A549 (cell line): Measurements from ENCODE around the gene DNAAF2. TPM values are rescaled to one million over a fixed set of nuclear protein-coding genes. Genes with fewer than 3 reads are reported as not detected.

Experiments used
- BHLHE40 ChIP-seq: IDR thresholded peaks from 2 replicates; pipeline ENCODE4 v1.6.1; 2012; ENCODE audit warnings: low read depth, low read length, inconsistent platforms
- CEBPB ChIP-seq, 2 experiments: fragments of >200 bp in 1 of 2; sonication (Bioruptor Twin) in 1 of 2; formaldehyde crosslinking in 1 of 2; IDR thresholded peaks; 2 replicates each; pipeline ENCODE4 v1.6.1; 2012 to 2016
- CHD2 ChIP-seq: fragments of 150-350 bp; IDR thresholded peaks from 2 replicates; pipeline ENCODE4 v1.6.1; 2014; ENCODE audit warnings: low read length; ENCODE audit not compliant: partially characterized antibody
- CHD4 ChIP-seq: fragments of 200-600 bp; sonication (generic); IDR thresholded peaks from 2 replicates; pipeline ENCODE4 v1.6.1; 2016; ENCODE audit warnings: antibody characterized with exemption, mild to moderate bottlenecking, borderline replicate concordance
- EP300 ChIP-seq, 2 experiments: fragments of >200 bp; sonication (Bioruptor Twin); formaldehyde crosslinking; IDR thresholded peaks; 2 replicates in 1 of 2; 3 replicates in 1 of 2; pipeline ENCODE4 v1.6.1; 2016 to 2017
- FOSB ChIP-seq: fragments of 250-450 bp; sonication (Bioruptor Pico); IDR thresholded peaks from 2 replicates; pipeline ENCODE4 v1.5.0; 2020; ENCODE audit warnings: mild to moderate bottlenecking, moderate library complexity
- FOSL2 ChIP-seq, 2 experiments: fragments of 450-650 bp in 1 of 2; fragments of >200 bp in 1 of 2; sonication (Bioruptor Twin) in 1 of 2; formaldehyde crosslinking; IDR thresholded peaks; 2 replicates each; pipeline versions ENCODE4 v1.5.0 to v1.6.1; 2016 to 2020; ENCODE audit warnings: mild to moderate bottlenecking in 1 of 2, moderate library complexity in 1 of 2
- HEYL ChIP-seq: fragments of 250-450 bp; sonication (Bioruptor Pico); IDR thresholded peaks from 2 replicates; pipeline ENCODE4 v1.8.0; 2021; ENCODE audit warnings: mild to moderate bottlenecking, moderate library complexity
- HOXB13 ChIP-seq: fragments of 250-450 bp; sonication (Bioruptor Pico); IDR thresholded peaks from 2 replicates; pipeline ENCODE4 v1.5.0; 2020; ENCODE audit warnings: low read depth, mild to moderate bottlenecking, moderate library complexity
- HOXB5 ChIP-seq: fragments of 250-450 bp; sonication (Bioruptor Pico); IDR thresholded peaks from 2 replicates; pipeline ENCODE4 v1.5.0; 2020; ENCODE audit warnings: mild to moderate bottlenecking, moderate library complexity
- JUN ChIP-seq, 2 experiments: fragments of >200 bp; sonication (Bioruptor Twin); formaldehyde crosslinking; IDR thresholded peaks; 2 replicates in 1 of 2; 3 replicates in 1 of 2; pipeline ENCODE4 v1.6.1; 2016 to 2017
- JUNB ChIP-seq: fragments of >200 bp; sonication (Bioruptor Twin); formaldehyde crosslinking; IDR thresholded peaks from 2 replicates; pipeline ENCODE4 v1.6.1; 2016
- MAFK ChIP-seq: fragments of 450-650 bp; IDR thresholded peaks from 2 replicates; pipeline ENCODE4 v1.6.1; 2014; ENCODE audit not compliant: partially characterized antibody
- MAZ ChIP-seq: fragments of 150-350 bp; IDR thresholded peaks from 2 replicates; pipeline ENCODE4 v1.6.1; 2014; ENCODE audit warnings: antibody characterized with exemption, low read depth, low read length, borderline replicate concordance
- NFE2L2 ChIP-seq: fragments of 150-350 bp; conservative IDR thresholded peaks from 2 replicates; pipeline ENCODE4 v1.6.1; 2014; ENCODE audit warnings: low read length
- NPAS2 ChIP-seq: fragments of 250-450 bp; sonication (Bioruptor Pico); IDR thresholded peaks from 2 replicates; pipeline ENCODE4 v1.8.0; 2022; ENCODE audit warnings: mild to moderate bottlenecking, moderate library complexity, borderline replicate concordance
- NR3C1 ChIP-seq: fragments of >200 bp; sonication (Bioruptor Twin); formaldehyde crosslinking; IDR thresholded peaks from 3 replicates; pipeline ENCODE4 v1.6.1; 2017
- PHF8 ChIP-seq: fragments of 200-600 bp; sonication (generic); IDR thresholded peaks from 2 replicates; pipeline ENCODE4 v1.6.1; 2016; ENCODE audit warnings: low read depth, mild to moderate bottlenecking, antibody characterized with exemption, moderate library complexity, borderline replicate concordance
- POLR2AphosphoS2 ChIP-seq: conservative IDR thresholded peaks from 2 replicates; pipeline ENCODE4 v1.6.1; 2012; ENCODE audit warnings: low read length, improper control_type of control experiment, inconsistent platforms
- RAD21 ChIP-seq, 2 experiments: fragments of >200 bp in 1 of 2; sonication (Bioruptor Twin) in 1 of 2; formaldehyde crosslinking in 1 of 2; IDR thresholded peaks in 1 of 2; conservative IDR thresholded peaks in 1 of 2; 2 replicates in 1 of 2; 3 replicates in 1 of 2; pipeline ENCODE4 v1.6.1; 2012 to 2018; ENCODE audit warnings: inconsistent platforms in 1 of 2
- RCOR1 ChIP-seq: fragments of 150-350 bp; IDR thresholded peaks from 2 replicates; pipeline ENCODE4 v1.6.1; 2014; ENCODE audit warnings: antibody characterized with exemption, low read length, low read depth
- ZFP36 ChIP-seq: fragments of 450-650 bp; IDR thresholded peaks from 2 replicates; pipeline ENCODE4 v1.6.1; 2014; ENCODE audit warnings: borderline replicate concordance; ENCODE audit not compliant: partially characterized antibody
- polyA plus RNA-seq, 4 experiments: library from polyadenylated mRNA; depleted of rRNA in 3 of 4; stranded (reverse); fragments of >200 nt; fragmentation: RNase III in 1 of 4; extraction: RNeasy Plus Mini Kit Qiagen cat#74134 plus additional on column Dnase treatment in 1 of 4; gene quantifications; 2 replicates in 3 of 4; 3 replicates in 1 of 4; pipeline ENCODE4 v1.2.3, GENCODE V29; 2011 to 2017
- TF ChIP-seq, protein P1 (sequence below): fragments of 250-450 bp; sonication (Bioruptor Pico); IDR thresholded peaks from 2 replicates; pipeline ENCODE4 v1.5.0; 2021; ENCODE audit warnings: mild to moderate bottlenecking, moderate library complexity, borderline replicate concordance
- TF ChIP-seq, protein P2 (sequence below): IDR thresholded peaks from 2 replicates; pipeline ENCODE4 v1.6.1; 2012; ENCODE audit warnings: low read depth, borderline replicate concordance
- TF ChIP-seq, protein P3 (sequence below): fragments of >200 bp; sonication (Bioruptor Twin); formaldehyde crosslinking; IDR thresholded peaks from 3 replicates; pipeline ENCODE4 v1.5.1; 2016
- TF ChIP-seq, protein P4 (sequence below): IDR thresholded peaks from 2 replicates; pipeline ENCODE4 v1.6.1; 2012
- TF ChIP-seq, protein P5 (sequence below): IDR thresholded peaks from 2 replicates; pipeline ENCODE4 v1.6.1; 2012
- TF ChIP-seq, protein P6 (sequence below): fragments of >200 bp; sonication (Bioruptor Twin); formaldehyde crosslinking; IDR thresholded peaks from 2 replicates; pipeline ENCODE4 v1.6.1; 2016
- TF ChIP-seq, protein P7 (sequence below): fragments of 200-600 bp; sonication (generic); IDR thresholded peaks from 2 replicates; pipeline ENCODE4 v1.6.1; 2016; ENCODE audit warnings: antibody characterized with exemption, mild to moderate bottlenecking, moderate library complexity
- TF ChIP-seq, protein P8 (sequence below): fragments of >200 bp; sonication (Bioruptor Twin); formaldehyde crosslinking; IDR thresholded peaks from 3 replicates; pipeline ENCODE4 v1.6.1; 2016

The DNAAF2 gene
- polyA plus RNA-seq, 2 of the 4 experiments (the other 2 are of a cell fraction) = 12.1 to 14.1 TPM

DNA sequence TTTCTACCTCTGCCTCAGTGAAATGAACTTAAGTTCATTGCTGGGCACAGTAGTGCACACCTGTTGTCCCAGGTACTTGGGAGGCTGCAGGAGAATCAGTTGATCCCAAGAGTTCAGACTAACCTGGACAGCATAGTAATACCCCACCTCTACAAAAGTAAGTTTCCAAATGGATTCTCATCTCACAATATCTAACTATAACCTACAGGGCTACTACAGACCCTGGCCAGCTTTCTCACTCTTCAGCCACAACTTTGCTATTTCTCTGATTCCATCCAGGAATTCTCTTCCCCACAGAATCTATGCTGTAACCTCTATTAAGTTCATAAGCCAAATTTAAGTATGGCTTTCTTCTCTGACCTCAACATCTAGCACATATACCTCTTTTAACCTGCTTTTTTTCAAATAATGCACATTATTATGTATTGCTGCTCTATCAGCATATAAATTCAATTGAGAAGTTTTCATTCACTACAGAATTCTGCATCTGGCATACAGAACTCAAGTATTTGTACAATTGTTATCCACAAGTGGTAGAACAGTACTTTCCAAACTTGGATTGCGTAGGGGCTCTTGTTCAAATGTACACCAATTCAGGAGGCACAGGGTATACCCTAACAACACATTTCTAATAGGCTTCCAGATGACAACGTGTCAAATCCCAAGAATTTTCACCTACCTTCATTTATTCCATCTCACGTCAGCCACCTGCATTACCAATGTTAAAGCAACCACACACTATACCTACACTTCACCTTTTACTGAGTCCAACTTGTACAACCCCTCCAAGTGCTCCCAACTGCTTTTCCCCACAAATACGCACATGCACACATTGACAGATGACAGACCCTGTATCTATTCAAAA lies 52.7 kb downstream of the DNAAF2 start (continued):
- TF ChIP-seq, protein P1, sequence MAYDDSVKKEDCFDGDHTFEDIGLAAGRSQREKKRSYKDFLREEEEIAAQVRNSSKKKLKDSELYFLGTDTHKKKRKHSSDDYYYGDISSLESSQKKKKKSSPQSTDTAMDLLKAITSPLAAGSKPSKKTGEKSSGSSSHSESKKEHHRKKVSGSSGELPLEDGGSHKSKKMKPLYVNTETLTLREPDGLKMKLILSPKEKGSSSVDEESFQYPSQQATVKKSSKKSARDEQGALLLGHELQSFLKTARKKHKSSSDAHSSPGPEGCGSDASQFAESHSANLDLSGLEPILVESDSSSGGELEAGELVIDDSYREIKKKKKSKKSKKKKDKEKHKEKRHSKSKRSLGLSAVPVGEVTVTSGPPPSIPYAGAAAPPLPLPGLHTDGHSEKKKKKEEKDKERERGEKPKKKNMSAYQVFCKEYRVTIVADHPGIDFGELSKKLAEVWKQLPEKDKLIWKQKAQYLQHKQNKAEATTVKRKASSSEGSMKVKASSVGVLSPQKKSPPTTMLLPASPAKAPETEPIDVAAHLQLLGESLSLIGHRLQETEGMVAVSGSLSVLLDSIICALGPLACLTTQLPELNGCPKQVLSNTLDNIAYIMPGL = peak; percentile 42; the same call in 1 of the 2 replicates
- TF ChIP-seq MAZ = no peak
- no peak for TF ChIP-seq NR3C1
- TF ChIP-seq, protein P2, sequence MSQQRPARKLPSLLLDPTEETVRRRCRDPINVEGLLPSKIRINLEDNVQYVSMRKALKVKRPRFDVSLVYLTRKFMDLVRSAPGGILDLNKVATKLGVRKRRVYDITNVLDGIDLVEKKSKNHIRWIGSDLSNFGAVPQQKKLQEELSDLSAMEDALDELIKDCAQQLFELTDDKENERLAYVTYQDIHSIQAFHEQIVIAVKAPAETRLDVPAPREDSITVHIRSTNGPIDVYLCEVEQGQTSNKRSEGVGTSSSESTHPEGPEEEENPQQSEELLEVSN = no peak
- no peak for TF ChIP-seq CHD2
- TF ChIP-seq, protein P3, sequence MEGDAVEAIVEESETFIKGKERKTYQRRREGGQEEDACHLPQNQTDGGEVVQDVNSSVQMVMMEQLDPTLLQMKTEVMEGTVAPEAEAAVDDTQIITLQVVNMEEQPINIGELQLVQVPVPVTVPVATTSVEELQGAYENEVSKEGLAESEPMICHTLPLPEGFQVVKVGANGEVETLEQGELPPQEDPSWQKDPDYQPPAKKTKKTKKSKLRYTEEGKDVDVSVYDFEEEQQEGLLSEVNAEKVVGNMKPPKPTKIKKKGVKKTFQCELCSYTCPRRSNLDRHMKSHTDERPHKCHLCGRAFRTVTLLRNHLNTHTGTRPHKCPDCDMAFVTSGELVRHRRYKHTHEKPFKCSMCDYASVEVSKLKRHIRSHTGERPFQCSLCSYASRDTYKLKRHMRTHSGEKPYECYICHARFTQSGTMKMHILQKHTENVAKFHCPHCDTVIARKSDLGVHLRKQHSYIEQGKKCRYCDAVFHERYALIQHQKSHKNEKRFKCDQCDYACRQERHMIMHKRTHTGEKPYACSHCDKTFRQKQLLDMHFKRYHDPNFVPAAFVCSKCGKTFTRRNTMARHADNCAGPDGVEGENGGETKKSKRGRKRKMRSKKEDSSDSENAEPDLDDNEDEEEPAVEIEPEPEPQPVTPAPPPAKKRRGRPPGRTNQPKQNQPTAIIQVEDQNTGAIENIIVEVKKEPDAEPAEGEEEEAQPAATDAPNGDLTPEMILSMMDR = no peak
- TF ChIP-seq JUN (IDR thresholded peaks at IDR 0.05) = peak in 1 of 2 experiments; percentile 16; a peak in 2 of 5 replicates
- TF ChIP-seq HOXB13 (CRISPR knock-in tag) = no peak
- no peak for TF ChIP-seq MAFK
- no peak for TF ChIP-seq FOSL2 (IDR thresholded peaks at IDR 0.05)
- TF ChIP-seq FOSL2 (CRISPR knock-in tag; IDR thresholded peaks at IDR 0.05) = no peak
- no peak for TF ChIP-seq CHD4
- TF ChIP-seq, protein P4, sequence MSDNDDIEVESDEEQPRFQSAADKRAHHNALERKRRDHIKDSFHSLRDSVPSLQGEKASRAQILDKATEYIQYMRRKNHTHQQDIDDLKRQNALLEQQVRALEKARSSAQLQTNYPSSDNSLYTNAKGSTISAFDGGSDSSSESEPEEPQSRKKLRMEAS = no peak
- TF ChIP-seq BHLHE40 = no peak
- TF ChIP-seq CEBPB (IDR thresholded peaks at IDR 0.05) = no peak
- TF ChIP-seq NPAS2 (CRISPR knock-in tag) = no peak
- TF ChIP-seq, protein P5, sequence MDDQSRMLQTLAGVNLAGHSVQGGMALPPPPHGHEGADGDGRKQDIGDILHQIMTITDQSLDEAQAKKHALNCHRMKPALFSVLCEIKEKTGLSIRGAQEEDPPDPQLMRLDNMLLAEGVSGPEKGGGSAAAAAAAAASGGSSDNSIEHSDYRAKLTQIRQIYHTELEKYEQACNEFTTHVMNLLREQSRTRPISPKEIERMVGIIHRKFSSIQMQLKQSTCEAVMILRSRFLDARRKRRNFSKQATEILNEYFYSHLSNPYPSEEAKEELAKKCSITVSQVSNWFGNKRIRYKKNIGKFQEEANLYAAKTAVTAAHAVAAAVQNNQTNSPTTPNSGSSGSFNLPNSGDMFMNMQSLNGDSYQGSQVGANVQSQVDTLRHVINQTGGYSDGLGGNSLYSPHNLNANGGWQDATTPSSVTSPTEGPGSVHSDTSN = no peak
- peak; percentile 97 for TF ChIP-seq FOSB (CRISPR knock-in tag)
- TF ChIP-seq POLR2AphosphoS2 = peak; percentile 93; the same call in 1 of the 2 replicates
- no peak for TF ChIP-seq ZFP36
- TF ChIP-seq, protein P6, sequence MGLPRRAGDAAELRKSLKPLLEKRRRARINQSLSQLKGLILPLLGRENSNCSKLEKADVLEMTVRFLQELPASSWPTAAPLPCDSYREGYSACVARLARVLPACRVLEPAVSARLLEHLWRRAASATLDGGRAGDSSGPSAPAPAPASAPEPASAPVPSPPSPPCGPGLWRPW = no peak
- no peak for TF ChIP-seq RAD21 (conservative IDR thresholded peaks at IDR 0.05 in 1 of 2, IDR thresholded peaks at IDR 0.05 in 1 of 2)
- no peak for TF ChIP-seq RCOR1
- TF ChIP-seq EP300 (IDR thresholded peaks at IDR 0.05) = no peak
- no peak for TF ChIP-seq JUNB
- TF ChIP-seq, protein P7, sequence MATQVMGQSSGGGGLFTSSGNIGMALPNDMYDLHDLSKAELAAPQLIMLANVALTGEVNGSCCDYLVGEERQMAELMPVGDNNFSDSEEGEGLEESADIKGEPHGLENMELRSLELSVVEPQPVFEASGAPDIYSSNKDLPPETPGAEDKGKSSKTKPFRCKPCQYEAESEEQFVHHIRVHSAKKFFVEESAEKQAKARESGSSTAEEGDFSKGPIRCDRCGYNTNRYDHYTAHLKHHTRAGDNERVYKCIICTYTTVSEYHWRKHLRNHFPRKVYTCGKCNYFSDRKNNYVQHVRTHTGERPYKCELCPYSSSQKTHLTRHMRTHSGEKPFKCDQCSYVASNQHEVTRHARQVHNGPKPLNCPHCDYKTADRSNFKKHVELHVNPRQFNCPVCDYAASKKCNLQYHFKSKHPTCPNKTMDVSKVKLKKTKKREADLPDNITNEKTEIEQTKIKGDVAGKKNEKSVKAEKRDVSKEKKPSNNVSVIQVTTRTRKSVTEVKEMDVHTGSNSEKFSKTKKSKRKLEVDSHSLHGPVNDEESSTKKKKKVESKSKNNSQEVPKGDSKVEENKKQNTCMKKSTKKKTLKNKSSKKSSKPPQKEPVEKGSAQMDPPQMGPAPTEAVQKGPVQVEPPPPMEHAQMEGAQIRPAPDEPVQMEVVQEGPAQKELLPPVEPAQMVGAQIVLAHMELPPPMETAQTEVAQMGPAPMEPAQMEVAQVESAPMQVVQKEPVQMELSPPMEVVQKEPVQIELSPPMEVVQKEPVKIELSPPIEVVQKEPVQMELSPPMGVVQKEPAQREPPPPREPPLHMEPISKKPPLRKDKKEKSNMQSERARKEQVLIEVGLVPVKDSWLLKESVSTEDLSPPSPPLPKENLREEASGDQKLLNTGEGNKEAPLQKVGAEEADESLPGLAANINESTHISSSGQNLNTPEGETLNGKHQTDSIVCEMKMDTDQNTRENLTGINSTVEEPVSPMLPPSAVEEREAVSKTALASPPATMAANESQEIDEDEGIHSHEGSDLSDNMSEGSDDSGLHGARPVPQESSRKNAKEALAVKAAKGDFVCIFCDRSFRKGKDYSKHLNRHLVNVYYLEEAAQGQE = 0 out of 2 replicates have a peak, but pooled peaks have one; percentile 8
- TF ChIP-seq, protein P8, sequence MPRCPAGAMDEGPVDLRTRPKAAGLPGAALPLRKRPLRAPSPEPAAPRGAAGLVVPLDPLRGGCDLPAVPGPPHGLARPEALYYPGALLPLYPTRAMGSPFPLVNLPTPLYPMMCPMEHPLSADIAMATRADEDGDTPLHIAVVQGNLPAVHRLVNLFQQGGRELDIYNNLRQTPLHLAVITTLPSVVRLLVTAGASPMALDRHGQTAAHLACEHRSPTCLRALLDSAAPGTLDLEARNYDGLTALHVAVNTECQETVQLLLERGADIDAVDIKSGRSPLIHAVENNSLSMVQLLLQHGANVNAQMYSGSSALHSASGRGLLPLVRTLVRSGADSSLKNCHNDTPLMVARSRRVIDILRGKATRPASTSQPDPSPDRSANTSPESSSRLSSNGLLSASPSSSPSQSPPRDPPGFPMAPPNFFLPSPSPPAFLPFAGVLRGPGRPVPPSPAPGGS = peak; percentile 22; the same call in 1 of the 3 replicates
- no peak for TF ChIP-seq NFE2L2
- TF ChIP-seq HOXB5 (CRISPR knock-in tag) = no peak
- no peak for TF ChIP-seq HEYL (CRISPR knock-in tag)
- no peak for TF ChIP-seq PHF8
